Measurements from ENCODE around the gene TSC22D1.

The TSC22D1 gene

DNA sequence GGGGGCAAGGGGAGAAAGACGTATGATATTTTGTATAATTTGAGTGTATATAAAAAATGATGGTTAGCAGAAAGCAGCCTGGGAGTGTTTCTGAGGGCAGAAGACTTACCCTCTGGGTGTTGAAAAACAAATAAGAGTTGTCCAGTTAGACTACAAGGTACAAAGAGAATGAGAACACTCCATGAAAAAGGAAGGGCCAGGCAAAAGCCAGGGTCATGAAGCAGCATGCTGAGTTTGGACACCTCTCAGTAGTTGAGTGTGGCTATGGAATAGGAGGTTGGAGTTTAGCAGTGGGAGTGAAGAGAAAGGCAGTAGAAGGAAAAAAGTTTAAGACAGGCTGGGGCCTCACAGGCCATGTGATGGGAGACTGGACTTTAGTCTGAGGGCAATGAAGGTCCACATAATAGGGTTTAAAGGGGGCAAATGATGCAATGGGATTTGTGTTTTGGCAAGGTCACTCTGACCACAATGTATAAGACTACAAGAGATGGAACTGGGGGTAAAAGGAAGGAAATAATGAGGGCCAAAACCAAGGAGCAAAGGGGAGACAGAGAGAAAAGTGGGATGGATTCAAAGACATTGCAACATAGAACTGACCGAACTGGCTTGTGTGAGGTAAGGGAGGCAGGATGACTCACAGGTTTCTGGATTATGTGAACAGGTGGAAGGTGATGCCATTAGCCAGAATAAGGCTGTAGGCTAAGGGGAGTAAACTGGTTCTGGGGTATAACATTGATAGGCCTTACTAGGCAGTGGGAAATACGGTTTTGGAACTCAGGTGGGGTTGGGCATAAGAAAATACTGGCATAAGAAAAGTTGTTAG, 125.9 kb downstream of the TSC22D1 start:
- no peak for DNase-seq

DNA sequence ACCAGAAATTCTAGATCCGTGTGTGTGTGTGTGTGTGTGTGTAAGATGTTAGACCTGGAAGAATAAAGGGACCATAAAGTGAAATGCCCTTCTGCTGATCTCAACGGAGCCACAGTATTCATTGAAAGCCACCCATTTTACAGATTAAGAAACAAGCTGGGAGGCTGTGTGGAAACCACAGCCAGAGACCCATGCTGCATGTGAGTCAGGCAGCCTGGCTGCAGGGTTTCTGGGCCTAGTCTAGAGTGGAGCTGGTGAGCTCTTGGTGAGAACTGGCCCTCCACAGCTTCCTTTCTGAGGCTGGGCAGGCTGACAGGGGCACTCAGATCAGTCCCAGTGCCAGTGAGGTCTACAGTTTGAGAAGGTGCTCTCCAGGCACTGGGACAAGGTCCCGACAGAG, 127.3 kb downstream of the TSC22D1 start:
- no peak for DNase-seq

DNA sequence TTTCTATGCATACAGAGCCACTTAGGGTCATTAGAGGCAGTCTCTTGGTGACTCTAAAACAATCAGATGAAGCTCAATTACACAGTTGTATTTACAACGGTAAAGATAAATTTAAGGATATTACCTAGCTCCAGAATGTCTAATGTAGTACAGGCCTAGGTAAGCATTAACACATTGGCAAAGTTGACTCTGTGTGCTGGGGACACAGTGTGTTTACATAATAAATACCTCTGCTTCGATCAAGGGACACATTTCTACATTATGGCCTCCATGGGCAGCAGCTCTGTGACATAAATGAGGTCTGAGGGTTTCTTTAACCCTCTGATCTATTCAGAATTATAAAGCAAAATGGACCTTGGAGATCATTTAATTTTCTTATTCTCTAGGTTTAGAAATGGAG, 127.8 kb downstream of the TSC22D1 start:
- no peak for DNase-seq

DNA sequence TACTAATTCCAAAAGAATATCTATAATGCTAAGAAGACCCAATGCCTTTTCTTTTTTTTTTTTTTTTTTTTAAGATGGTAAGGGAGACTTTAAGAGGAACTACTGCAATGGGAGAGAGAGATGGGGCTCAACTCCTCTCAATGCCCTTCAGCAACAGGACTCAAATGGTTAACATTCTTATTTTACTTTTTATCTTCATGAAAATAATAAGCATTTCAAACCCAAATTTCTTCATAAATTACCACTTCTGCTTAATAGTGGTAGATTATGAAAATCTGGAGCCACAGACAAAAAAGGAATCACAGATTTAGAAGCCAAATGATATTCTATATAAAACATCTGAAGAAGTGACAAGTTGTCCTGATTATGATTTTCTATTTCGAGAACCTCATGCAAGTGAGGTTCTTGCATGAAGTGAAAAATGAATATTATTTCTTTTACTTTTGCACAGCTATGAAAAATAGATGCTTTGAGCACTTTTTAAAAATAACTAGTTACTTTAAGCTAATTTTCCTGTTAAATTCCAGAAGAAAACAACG, 128.3 kb downstream of the TSC22D1 start:
- no peak for DNase-seq

DNA sequence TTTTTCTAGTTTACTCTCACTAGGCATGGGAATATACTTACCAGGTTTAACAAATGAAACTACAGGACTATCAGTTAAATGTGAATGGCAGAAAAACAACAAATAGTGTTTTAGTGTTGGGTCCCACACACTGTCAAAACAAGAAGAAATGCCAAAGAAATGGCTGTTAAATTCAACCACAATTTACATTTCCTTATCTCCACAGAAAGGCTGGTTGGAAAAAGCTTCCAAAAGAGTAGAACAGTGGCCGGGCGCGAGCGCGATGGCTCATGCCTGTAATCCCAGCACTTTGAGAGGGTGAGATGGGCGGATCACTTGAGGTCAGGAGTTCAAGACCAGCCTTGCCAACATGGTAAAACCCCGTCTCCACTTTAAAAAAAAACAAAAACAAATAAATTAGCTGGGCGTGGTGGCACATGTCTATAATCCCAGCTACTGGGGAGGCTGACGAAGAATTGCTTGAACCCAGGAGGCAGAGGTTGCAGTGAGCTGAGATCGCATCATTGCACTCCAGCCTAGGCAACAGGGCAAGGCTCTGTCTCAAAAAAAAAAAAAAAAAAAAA, 136.0 kb downstream of the TSC22D1 start:
- DNase-seq: no peak

DNA sequence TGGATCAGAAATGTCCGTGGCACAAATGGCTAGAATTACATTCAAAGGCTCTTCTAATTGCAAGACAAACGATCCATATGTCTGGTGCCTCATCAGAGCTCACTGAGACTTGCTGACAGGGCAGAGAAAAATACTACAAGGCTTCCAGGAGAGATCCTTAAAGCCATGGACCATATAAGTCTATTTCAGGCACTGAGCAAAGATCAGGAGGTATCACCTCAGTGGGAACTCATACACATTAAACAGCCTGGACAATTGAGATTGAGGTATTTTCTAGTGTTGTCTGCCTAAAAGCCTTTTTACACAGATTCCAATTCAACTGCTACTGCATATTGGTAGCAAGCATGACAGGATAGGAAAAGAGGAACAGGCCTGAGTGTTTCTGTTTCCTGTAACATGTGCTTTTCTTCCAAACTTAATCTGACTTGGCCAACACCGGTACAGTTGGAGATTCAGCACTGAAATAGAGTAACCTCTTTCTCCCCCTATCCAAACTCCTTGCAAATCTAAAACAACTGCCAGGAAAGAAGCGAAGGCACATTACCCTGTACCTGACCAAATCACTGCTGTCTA, 136.6 kb downstream of the TSC22D1 start:
- DNase-seq: no peak

DNA sequence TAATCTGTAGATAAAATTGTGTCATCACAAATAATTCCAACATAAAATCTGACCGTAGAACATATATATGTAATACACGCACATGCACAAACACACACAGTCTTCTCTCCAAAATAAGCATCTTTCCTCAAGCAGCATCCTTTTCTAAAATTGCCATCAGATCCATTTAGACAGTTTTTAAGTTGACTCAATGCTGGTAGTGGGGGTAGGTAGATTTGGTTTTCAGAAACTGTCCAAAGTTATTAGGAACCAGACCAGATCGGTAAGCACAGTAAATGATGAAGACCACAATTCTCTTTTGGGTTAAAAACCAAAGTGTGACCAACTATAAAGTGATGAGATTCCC, 137.9 kb downstream of the TSC22D1 start:
- no peak for DNase-seq

DNA sequence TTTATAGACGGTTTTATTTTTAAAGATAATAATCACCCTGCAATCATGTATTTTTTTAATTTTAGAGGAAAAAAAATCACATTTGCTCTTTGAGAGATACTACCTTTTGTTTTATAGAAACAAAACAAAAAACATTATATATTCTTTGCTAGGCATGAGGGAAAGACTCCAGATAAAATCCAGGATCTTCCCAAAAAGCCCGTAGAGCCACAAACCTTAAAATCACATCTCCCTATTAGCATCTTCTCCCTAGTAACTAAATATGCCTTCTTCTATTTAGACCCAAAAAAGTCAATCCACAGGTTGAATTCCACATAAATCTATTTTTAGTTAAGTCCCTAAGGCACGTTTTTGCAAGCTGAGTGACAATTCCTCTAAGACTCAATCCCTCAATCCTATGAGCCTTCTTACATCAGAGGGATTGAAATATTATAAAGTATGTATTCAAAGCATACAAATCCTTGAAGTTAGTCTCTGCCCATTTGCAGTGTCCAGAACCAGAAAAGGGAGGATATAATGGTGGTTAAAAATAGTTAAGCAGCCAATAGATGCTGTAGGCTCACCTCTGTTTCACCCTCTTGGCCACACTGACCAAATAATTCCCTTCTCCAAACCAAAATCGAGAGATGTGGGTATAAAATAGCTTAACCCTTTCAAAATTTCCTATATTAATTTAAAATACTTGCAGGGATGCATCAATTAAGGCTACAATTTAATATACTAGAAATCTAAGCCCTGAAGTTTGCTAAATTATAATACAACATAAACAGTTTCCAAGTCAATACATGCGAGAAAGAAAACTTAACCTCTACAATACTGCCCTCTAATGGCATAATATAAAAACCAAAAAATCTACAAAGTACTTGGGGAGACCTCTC, 138.5 kb downstream of the TSC22D1 start:
- no peak for DNase-seq

DNA sequence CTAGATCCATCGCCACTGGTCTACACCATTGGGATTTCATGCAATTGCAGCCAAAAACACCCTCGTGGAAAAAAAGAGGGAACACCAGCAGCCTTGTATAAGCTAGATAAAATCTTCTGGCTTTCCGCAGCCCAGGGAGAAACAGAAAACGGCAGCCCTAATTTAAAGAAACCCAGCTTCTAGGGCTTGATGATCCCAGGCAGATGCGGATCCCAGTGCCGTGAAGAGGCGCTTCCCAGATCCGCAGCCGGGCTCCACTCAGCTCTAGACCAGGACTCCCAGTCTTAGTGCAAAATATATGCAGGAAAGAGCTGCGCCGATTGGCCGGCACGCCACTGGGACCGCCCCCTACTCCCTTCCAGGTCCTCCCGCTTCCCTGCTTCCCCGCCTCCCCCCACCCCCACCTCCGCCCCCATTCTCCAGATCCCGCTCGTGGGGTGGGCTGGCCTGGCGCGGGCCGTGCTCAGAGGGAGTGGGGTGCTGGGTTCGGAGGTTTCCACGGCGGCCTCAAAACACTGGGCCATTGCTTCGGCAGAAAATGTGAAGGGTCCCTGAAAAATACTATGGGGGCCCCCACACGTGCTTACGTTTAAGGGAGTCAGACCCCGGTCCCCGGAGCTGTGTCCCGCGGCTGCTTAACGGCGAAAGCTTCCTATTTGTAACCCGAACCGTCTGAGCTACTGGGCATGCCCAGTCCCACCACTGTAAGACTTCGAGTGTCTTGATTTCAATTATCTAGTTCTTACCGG, 139.4 kb downstream of the TSC22D1 start:
- DNase-seq: peak; percentile 52

DNA sequence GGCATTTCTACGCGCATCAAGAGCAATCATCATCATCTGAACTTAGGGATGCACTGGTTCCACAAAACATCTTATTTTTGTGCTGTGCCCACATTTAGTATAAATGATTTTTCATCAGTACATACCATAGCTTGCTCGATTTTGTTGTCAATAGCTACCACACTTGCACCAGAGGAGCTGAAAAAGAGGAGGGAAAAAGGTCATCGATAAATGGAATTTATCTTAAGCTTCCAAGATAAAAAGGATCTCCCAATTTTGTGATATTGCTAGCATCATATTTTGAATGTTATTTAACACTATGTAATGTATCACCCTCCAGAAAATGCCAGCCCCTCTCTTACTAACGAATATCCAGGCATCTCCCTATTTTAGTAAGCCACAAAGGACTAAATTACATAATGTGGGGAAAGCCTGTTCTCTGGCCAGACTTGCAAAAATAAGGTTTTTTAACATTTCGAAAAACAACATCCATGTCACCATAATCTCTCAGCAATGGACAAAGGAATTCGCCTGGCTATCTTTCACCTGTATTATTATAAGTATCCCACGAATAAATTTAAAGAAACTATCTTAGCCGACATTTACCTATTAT, 140.1 kb downstream of the TSC22D1 start:
- no peak for DNase-seq

DNA sequence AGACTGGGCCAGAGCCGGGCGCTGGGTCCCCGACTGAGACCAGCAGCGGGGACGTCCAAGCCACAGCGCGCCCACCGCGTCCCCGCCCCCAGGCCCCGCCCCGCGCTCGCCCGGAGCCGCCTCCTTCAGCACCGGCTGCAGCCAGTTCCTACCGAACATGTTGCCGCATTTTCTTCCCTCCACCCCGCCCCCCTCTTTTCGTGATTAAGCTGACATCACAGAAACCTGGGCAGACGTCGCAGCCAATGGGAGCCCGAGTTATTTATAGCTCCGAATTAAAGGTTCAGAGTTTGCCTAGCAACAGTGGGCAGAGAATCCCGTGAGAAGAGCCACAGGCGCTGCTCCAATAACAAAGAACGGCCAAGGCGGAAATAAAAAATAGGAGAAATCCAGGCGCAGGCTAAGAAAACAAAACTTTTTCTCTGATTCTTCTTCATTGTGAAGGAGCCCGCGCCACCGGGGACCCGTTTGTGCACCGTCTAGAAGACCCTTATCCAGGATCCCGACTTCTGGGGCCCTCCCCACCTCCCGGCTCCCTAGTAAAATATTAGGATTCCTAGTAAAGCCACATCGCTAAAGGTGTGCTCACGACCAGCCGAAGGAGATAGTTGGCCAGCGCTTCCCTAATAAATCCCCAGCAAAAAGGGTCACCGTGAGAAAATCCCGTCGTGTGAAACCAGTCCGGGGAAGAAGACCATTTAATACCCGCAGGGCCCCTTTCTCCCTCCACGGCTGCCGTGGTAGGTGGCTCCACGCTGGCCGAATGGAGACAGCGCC, 140.8 kb downstream of the TSC22D1 start:
- peak; percentile 87 for DNase-seq

DNA sequence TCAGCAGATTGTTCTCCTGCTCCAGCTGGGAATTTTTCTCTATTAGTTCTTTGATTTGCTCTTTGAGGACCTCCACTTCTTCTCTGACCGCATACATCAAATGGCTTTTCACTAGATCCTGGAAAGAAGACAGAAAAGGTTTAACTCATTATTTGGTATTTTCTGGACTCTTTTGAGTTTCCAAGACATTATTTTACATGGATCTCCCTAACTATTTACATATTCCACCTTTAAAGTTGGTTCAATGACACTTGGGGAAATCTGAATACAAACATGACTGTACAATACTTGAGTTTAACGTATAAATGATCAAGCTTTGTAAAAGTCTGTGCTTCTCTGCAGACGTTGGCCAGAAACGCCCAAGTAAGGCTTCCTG, 141.4 kb downstream of the TSC22D1 start:
- no peak for DNase-seq

DNA sequence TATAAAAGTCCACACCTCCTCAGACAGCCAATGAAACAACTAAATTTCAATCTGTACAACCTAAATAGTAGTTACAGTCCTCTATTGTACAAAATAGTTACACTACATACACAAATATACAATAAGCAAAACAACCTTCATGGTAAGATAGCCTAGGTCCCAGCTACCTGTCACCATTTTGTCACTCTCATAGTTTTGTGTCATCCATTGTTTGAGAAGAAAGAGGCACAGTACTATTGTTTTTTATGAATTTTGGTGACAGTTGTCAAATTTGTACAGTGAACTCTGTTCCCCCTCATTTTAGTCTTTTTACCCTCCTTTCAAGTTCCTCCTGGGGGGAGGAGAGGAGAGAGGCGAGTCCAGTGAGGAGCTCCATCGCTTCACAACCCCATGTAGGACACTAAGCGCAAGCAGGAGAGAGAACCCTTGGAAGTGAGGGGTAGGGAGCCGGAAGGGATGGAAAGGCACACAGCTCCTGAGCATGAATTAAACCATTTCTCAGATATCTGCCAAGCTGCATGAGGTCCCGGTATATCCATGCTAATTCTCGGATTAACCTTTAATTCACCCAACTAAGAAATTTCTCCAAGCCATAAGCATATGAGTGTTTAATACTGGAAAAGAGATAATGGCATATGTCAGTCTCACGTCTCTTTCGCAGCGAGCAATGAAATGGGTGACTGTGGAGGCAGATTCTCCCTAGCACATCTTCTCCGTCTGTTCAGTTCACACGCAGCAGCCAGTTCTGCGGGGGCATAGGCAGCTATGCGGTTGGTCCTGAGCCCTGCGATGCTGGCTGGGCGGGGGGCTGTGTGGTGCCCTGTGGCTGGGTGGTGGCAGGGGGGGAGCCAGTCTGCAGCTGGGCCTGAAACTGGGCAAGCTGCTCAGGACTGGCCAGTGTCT, 142.0 kb downstream of the TSC22D1 start:
- no peak for DNase-seq

DNA sequence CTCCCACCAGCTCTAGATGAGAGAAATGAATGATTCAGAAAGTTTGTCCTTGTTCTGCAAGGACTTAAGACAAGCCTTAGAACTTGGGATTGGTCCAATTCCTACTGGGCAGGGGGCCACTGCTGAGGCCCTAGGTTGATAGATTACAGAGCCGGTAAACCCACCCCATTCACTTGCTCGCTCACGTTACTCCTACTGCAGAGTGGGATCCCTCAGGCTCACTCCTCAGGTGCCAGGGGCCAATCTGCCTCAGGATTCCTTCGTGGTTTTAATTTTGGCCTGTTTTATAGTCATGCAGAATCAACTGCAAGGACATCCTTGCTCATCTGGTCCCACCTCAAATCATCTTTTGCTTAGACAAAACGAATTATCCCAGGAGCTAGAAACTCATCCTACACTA, 143.5 kb downstream of the TSC22D1 start:
- DNase-seq: no peak

DNA sequence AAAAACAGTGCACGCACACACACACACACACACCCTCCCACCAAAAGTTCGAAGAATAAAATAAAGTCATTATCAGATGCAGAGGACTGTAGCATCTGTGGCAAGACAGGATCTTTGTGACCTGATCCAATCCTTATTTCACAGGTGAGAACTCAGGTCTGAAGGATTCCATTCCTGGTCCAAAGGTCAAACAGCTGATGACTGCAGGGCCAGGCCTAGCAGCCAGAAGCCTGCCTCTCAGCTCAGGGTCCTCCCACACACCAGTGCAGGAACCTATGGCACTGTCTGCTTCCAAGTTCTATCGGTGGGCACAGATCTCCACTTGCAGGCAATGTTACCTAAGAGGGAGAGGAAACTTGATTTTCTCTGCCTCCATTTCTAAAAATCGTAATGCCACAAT, 145.0 kb downstream of the TSC22D1 start:
- no peak for DNase-seq

DNA sequence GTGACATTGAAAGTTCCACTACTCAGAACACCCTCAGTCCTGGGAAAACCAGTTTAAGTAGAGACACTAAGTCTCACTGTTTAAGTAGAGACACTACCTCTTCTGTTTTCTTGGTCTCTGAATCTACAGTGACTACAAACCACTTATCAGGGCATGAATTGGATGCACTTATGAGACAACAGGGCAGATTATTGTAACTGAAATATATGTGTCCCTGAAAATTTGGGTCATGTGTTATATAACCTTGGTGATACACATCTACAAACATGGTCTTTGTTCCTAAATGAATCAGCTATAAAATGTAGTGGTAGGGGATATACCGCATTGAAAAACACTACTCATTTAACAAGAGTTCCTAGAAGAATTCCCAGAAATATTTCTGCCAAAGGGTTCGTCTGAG, 146.8 kb downstream of the TSC22D1 start:
- DNase-seq: no peak

DNA sequence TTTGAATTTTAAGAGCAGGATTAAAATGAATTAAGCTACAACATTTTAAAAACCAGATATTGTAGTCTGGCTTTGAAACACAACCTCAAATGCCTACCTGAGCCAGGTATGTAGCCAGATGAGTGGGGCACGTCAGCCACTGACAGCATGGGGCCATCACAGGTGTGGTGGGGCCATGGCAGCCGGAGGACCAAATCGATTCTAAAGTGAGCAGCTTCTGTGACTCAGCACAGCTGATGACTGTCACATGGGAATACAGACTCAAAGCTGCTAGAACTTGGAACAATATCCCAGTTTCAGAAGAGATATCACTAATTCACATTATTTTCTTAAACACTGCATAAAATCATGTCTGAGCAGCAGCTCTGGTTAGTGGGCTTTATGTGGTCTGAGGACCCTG, 149.7 kb downstream of the TSC22D1 start:
- DNase-seq: no peak

DNA sequence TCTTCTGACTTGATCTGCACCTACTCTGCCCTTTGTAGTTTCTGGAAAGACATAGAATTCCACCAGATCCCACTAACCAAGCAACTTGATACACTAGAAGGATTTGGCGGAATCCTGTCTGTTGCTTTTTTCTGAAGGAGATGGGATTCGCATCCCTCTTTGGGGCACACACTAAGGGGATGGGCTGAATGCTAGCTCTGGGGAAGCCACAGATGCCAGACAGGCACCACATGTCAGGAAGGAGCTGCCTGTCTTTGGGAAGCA, 150.4 kb downstream of the TSC22D1 start:
- no peak for DNase-seq

DNA sequence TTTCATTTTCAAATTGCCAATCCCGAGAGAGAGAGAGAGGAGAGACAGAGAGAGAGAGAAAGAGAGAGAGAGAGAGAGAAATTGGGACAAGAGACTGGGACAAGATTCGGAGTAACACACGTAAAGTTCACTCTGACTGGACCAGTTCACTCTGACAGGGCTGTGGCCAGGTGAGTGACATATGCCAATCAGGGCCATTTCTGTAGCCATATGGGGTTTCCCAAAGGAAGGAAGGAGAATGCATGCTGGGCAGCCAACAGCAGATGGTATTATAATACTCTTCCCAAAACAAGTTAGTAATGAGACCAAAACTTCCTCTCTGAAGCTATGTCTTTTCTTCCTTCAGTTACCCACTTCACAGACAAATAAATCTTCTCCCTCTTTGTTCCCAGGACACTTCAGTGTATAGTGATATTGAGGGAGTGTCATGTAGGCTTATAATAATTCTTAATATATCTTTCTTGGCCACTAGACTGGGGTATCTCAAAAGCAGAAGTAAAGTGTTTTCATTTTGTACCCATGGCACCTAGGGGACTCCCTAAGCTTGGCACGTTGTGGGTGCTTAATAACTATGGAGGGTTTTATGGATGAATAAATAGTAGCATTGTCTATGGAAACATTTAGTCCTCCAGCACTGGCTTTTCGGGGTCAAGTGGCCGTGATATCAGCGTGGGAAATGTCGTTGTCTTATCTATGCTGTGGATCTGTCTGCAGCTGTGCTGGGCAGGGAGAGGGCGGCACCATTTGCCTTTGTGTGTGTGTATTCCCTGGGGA, 150.9 kb downstream of the TSC22D1 start:
- DNase-seq: no peak

DNA sequence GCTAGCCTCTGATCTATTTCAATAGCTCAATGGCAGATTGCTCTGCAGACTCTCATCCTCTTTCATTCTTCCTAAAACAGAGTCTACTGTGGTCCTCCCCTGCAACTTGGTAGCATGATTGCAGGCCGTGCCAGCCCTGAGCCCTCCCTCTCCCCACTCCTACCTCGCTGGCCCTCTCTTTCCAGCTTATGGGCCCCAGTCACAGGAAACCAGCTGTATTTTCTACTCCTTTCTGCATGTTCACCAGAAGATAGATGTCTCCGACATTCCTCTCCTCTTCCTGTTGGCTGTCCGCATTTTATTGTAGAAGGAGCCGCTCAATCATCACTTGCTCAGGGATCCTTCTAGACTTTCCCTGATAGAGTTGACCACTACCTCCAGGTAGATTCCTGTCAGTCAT, 152.3 kb downstream of the TSC22D1 start:
- DNase-seq: no peak
